ENCODE results near the gene AIFM1. TPM values are rescaled to one million over a fixed set of nuclear protein-coding genes. Genes with fewer than 3 reads are reported as not detected.
A peak's percentile ranks its signal among the peaks of the same experiment; 100 is the strongest.

AIFM1 gene
- total RNA-seq, 2 donors from 2014 or later, result 14.8 to 22.4 TPM

DNA sequence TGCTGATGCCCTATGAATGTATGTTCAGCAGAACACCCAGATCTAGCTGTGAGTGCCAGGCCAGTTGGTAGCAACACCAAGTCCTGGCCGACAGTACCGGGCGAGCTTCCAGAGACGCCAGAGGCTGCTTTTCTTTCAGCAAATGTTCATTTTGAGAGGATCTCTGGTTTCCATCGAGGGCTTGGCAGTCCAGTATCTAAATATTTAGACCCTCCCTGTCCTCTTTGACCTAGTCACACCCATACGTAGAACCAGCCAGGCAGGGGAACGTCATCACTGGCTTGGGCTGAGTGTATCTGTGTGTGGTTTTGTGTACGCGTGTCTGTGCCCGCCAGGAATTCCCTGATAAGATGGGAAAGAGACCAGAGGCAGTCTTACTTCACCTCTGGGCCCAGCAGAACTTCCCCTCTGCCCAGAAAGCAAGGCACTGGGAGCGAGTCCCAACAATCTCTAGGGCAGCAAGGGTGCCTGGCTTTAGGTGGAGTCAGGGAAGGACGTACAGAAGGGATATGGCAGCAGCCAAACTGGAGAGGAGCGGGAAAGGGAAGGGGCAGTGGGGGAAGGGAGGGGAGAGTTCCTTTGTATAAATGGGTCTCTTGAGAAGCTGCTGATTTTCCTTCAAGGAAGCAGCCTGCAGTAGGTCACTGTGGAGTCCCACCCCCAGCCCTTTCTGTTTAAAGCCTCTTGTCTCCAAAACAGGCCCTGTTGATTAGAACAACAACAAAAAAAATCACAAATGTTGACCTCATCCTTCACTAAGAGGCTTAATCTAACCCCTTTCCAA, 40.4 kb downstream of the AIFM1 start:
- TF ChIP-seq POLR2A (IDR thresholded peaks at IDR 0.05), result peak in 1 of 3 donors; percentile 20
- TF ChIP-seq, protein P1, sequence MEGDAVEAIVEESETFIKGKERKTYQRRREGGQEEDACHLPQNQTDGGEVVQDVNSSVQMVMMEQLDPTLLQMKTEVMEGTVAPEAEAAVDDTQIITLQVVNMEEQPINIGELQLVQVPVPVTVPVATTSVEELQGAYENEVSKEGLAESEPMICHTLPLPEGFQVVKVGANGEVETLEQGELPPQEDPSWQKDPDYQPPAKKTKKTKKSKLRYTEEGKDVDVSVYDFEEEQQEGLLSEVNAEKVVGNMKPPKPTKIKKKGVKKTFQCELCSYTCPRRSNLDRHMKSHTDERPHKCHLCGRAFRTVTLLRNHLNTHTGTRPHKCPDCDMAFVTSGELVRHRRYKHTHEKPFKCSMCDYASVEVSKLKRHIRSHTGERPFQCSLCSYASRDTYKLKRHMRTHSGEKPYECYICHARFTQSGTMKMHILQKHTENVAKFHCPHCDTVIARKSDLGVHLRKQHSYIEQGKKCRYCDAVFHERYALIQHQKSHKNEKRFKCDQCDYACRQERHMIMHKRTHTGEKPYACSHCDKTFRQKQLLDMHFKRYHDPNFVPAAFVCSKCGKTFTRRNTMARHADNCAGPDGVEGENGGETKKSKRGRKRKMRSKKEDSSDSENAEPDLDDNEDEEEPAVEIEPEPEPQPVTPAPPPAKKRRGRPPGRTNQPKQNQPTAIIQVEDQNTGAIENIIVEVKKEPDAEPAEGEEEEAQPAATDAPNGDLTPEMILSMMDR (IDR thresholded peaks at IDR 0.05), result no peak
- peaks cover 20% of the 10 kb centered on the region for H3K4me1 ChIP-seq
- DNase-seq (peak; percentile 66 to 81 (median 77)), ATAC-seq (peak; percentile 83)
- no peak overlapping the region for H3K4me3 ChIP-seq
- no peaks in the 10 kb centered on the region for H3K36me3 ChIP-seq (replicated peaks in 1 of 2; ENCODE audit: insufficient read depth in 1 of 2, low read depth in 2 of 2)
- intact Hi-C loops (cut with DNase I), result no loop called here
- 47% methylated on average over 12 of the region's 13 CpGs; no CpG with 5 or more reads in 1 of the 2 donors for WGBS, 2 donors
- H3K27ac ChIP-seq, result peak overlapping the region; percentile 19 to 69 (median 64)
- H3K9me3 ChIP-seq, result no peaks in the 10 kb centered on the region
- no peaks in the 10 kb centered on the region for H3K27me3 ChIP-seq

DNA sequence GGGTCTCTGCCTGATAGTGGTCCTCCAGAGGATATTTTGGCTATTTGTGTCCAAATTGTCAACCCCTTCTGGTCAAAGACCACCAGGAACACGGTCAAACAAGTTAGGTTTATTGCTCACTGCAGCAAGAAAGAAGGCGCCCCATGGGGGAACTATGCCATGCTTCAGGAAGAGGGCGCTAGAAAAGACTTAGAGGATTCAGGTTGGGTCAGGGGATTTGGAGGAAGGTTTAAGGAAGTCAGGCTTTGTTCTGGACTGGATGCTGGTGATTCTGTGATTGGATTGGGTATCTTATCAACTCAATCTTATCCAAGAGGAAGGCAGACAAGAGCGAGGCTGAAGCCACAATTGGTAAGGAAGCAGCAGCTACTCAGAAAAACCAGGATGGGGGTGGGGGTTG, 41.1 kb downstream of the AIFM1 start:
- intact Hi-C loops (cut with DNase I), result no loop called here
- DNase-seq, result no peak
- Histone ChIP-seq H3K4me3 (no peak overlapping the region), H3K27ac (peak overlapping the region in 3 of 4 donors; percentile 62 to 69 (median 65)), H3K4me1 (peaks cover 20% of the 10 kb centered on the region), H3K27me3 (no peaks in the 10 kb centered on the region), H3K36me3 (replicated peaks in 1 of 2; ENCODE audit: insufficient read depth in 1 of 2, low read depth in 2 of 2) (no peaks in the 10 kb centered on the region), H3K9me3 (no peaks in the 10 kb centered on the region)
- TF ChIP-seq, protein P1 (IDR thresholded peaks at IDR 0.05), result no peak
- TF ChIP-seq POLR2A (IDR thresholded peaks at IDR 0.05), result no peak
- WGBS, 2 donors, result 84 to 94% methylated on average over 3 to 4 of the region's 4 CpGs
- ATAC-seq, result no peak

DNA sequence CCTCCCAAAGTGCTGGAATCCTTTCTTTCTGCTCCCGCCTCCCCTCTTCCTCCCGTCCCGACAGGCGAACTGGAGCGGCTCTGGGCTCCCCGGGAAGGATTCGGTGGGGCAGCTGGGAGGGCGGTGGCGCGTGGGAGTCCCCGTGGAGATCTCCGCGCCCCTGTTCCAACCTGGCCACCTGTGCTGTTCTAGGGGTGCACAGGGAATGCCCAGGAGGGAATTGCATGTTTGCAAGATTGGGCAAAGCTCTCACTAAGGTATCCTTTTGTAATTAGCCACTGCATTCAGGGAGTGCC, 44.2 kb downstream of the AIFM1 start:
- ATAC-seq (no peak), DNase-seq (no peak)
- no peak for TF ChIP-seq POLR2A (IDR thresholded peaks at IDR 0.05)
- TF ChIP-seq, protein P1 (IDR thresholded peaks at IDR 0.05), result no peak
- Histone ChIP-seq H3K9me3 (no peaks in the 10 kb centered on the region), H3K27ac (no peak overlapping the region), H3K27me3 (no peaks in the 10 kb centered on the region), H3K36me3 (replicated peaks in 1 of 2; ENCODE audit: insufficient read depth in 1 of 2, low read depth in 2 of 2) (no peaks in the 10 kb centered on the region), H3K4me1 (peaks cover 20% of the 10 kb centered on the region), H3K4me3 (no peak overlapping the region)
- 36 to 43% methylated on average over 11 to 12 of the region's 13 CpGs for WGBS, 2 donors
- intact Hi-C loops (cut with DNase I), result no loop called here

DNA sequence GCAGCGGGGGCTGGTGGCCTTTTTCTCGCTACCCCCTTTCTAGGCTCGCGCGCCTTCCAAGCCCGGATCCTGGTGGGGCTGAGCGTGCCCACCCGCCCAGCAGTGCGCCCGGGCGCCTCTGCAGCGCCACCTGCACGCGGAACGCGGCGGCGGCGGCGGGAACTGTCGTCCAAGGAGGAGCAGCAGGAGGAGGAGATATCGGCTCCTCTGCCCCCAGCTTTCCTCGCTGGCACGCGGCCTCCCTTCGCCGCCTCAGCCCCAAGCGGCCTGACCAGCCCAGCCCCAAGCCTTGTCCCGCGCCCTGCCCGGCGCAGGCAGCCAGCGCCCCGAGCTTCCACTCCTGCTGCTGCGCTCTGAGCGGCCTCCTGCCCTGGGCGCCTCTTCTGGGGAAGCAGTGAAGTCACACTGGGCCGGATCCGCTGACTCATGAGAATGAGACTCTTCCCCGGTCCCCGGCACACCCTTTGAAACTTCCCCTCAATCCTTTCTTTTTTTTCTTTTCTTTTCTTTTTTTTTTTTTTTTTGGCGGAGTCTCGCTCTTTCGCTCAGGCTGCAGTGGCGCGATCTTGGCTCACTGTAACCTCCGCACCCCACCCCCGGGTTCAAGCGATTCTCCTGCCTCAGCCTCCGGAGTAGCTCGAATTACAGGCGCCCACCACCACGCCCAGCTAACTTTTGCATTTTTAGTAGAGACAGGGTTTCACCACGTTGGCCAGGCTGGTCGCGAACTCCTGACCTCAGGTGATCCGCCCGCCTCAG, 44.7 kb downstream of the AIFM1 start:
- intact Hi-C loops (cut with DNase I), result no loop called here
- TF ChIP-seq, protein P1 (IDR thresholded peaks at IDR 0.05), result peak; percentile 16 to 59 (median 52)
- TF ChIP-seq POLR2A (IDR thresholded peaks at IDR 0.05), result peak in 1 of 3 donors; percentile 22
- WGBS, 2 donors, result 4 to 9% methylated on average over 17 to 19 of the region's 58 CpGs
- peak; percentile 54 to 69 (median 65) for DNase-seq
- ATAC-seq, result peak; percentile 74
- Histone ChIP-seq H3K4me1 (peaks cover 18% of the 10 kb centered on the region), H3K36me3 (replicated peaks in 1 of 2; ENCODE audit: insufficient read depth in 1 of 2, low read depth in 2 of 2) (no peaks in the 10 kb centered on the region), H3K4me3 (no peak overlapping the region), H3K27me3 (no peaks in the 10 kb centered on the region), H3K9me3 (no peaks in the 10 kb centered on the region), H3K27ac (peak overlapping the region in 1 of 4 donors; percentile 55)

All from body of pancreas (tissue), 4 donors.